Fibroblast of skin of left biceps (primary cell): Measurements from ENCODE around the gene PACS2.

Source experiments
- DNase-seq, 2 experiments: peaks; one replicate each; pipeline ENCODE4 v3.0.0-alpha.2; 2013; ENCODE audit warnings: low read depth in 2 of 2

The PACS2 gene

DNA sequence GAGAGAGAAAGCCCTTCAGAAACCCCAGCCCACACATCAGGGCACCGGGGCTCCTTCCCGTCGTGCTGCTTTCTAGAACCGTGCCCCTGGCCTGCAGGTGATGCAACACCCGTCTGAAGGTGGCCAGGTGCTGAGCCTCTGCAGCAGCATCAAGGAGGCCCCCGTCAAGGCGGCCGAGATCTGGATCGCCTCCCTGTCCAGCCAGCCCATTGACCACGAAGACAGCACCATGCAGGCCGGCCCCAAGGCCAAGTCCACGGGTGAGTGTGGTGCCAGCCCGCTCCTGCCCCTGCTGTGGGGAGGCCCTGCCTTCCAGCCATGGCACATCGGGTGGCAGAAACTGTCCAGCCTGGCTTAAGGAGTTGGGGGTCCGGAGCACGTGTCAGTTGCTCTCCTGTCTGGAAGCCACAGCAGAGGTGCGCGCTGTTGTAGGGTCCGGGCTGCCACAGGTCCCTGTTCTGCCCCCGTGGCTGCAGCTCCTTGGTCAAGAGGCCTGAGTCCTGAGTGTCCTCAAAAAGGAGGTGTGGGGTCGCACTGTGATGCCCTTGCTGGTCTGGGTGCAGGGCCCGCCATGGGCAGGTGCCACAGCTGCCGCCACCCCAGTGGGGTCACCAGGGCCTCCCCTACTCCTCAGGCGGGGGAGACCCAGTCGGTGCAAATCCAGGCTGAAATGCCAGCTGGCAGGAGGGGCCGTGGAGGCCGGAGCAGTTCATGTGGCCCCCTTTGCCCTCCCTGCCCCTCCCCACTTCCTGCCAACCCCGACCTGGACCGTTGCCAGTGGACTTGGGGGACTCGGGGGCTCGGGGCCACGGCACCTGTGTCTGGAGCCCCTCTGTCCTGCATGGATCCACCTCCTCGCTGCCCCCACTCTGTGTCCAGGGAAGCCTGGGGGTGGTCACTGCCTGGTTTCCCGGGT lies 52.8 kb downstream of the PACS2 start:
- DNase-seq, result no peak

DNA sequence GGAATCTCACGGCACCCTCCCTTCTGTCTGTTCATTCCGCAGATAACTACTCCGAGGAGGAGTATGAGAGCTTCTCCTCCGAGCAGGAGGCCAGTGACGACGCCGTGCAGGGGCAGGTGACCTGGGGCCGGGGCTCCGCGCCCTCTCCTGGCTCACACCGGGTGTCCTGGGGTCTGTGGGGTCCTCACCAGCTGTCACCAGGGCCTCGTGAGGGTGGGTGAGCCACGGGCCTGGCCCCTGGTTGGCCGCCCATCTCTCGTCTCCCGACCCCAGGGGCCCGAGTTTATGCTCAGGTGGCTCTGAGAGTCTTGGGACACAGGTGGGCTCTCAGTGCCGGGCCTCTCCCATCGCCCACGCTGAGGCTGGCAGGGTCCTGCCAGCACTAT lies 53.5 kb downstream of the PACS2 start:
- DNase-seq, result no peak

DNA sequence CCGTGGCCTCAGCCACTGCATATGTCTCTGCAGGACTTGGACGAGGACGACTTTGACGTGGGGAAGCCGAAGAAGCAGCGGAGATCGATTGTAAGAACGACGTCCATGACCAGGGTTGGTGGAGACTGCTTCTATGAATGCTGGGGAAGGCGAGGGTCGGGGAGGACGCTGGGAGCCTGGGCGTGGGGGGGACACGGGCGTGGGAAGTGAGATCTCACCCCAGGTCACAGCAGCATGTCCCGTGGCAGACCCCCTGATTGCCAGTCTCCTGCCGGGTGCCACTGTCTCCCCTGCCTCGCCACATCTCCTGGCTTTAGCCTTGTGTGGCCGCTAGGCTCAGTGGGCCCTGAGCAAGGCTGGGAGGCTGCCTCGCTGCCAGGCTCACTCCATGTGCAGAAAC lies 53.9 kb downstream of the PACS2 start:
- no peak for DNase-seq

GRCh38 chr14:105368910-105369652 lies 54.5 kb downstream of the PACS2 start:
- no peak for DNase-seq

- no peak for DNase-seq
Measured at GRCh38 chr14:105369653-105370040, 55.1 kb downstream of the PACS2 start.

DNA sequence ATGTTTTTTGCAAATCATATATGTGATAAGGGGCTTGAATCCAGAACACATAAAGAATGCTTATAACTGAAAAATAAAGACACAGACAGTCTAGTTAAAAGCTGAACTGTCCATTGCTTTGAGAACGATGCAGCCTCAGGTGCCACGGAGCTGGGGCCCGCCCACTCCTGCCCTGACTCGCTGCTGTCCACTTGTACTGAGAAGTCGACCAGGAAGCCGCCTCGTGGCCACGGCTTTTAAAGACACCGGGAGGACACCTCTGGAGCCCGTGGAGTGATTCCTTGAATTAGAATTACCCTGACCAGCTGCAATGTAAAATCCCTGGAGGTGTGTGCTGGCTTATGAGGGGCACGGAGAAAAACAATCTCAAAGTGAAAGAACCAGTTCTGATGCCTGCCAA lies 59.8 kb downstream of the PACS2 start:
- DNase-seq, result no peak

GRCh38 chr14:105375635-105376057 lies 61.1 kb downstream of the PACS2 start:
- DNase-seq, result no peak

DNA sequence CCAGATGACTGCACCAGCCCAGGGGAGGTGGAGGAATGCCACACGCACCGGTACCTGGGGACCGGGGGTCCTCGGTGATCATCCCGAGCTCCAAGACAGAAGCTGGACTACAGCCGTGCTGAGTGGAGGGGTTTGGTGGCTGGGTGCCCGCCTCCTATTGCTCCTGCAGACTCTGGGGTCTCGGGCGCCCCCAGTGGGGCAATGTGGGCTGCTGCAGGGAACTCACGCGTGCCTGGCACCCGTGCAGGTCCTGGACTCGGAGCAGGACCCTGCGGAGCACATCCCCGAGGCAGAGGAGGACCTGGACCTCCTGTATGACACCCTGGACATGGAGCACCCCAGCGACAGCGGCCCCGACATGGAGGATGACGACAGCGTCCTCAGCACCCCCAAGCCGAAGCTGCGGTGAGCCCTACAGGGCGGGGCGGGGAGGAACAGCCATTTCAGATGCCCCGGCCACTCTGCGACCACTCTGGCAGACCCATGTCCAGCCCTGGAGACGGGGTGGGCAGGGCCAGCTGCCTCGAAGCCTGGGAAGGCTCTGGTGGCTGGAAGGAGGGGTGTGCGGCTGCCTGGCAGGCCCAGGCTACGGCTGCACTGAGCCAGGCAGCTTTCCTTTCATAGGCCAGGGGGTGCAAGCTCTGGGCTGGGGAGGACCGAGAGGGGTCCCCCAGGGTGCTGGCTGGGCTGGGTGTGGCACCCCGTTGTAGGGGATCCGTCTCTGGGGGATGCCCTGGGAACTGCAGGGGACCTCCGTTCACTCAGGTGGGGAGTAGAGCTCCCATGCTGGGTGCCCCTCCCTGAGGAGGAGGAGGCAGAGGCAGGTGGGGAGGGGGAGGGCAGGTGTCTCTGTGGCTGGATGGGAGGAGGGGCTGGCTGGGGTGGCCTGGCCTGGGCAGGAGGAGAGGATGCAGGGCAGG lies 62.2 kb downstream of the PACS2 start:
- DNase-seq, result no peak

- DNase-seq, result no peak
Measured at GRCh38 chr14:105377555-105378182, 63.1 kb downstream of the PACS2 start.

GRCh38 chr14:105378199-105378598 lies 63.7 kb downstream of the PACS2 start:
- no peak for DNase-seq

DNA sequence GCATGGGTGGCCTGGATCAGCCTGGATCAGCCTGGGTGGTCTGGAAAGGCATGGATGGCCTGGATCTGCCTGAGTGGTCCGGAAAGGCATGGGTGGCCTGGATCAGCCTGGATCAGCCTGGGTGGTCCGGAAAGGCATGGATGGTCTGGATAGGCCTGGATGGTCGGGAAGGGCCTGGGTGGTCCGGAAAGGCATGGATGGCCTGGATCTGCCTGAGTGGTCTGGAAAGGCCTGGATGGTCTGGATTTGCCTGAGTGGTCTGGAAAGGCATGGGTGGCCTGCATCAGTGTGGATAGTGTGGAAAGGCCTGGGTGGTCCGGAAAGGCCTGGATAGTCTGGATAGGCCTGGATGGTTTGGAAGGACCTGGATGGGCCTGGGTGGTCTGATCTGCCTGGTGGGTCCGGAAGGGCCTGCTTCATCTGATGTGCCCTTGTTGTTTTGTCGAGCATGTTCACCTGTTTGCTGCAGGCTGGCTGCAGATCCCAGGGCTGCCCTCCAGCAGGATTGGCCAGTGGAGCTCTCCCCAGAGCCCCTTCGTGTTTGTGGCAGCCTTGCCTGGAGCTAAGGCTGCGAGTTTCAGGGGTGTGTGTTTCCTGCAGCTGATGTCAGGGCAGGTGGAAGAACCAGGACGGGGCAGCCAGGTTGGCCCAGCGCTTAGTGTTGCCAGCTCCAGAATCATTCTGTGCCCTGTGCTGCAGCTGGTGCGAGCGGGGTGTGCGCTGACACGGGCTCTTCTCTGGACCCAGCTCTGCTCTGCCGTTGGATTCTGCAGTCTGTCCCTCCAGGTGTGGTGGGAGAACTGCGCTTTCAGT lies 64.5 kb downstream of the PACS2 start:
- no peak for DNase-seq

GRCh38 chr14:105379946-105380345 lies 65.4 kb downstream of the PACS2 start:
- no peak for DNase-seq

DNA sequence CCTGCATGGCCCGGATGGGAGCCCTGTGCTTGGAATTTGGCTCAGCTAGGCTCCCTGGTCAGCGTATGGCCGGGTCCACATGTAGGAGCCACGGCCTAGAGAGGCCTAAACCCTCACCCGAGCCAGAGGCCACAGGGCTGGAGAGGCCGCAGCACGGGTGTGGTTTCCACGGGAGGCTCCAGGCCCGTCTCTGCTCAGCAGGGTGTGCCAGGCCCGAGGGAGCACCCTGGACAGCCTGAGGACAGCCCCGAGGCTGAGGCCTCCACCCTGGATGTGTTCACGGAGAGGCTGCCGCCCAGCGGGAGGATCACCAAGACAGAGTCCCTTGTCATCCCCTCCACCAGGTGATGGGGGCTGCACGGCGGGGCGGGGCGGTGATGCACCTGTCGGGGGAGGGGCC lies 66.2 kb downstream of the PACS2 start:
- no peak for DNase-seq

DNA sequence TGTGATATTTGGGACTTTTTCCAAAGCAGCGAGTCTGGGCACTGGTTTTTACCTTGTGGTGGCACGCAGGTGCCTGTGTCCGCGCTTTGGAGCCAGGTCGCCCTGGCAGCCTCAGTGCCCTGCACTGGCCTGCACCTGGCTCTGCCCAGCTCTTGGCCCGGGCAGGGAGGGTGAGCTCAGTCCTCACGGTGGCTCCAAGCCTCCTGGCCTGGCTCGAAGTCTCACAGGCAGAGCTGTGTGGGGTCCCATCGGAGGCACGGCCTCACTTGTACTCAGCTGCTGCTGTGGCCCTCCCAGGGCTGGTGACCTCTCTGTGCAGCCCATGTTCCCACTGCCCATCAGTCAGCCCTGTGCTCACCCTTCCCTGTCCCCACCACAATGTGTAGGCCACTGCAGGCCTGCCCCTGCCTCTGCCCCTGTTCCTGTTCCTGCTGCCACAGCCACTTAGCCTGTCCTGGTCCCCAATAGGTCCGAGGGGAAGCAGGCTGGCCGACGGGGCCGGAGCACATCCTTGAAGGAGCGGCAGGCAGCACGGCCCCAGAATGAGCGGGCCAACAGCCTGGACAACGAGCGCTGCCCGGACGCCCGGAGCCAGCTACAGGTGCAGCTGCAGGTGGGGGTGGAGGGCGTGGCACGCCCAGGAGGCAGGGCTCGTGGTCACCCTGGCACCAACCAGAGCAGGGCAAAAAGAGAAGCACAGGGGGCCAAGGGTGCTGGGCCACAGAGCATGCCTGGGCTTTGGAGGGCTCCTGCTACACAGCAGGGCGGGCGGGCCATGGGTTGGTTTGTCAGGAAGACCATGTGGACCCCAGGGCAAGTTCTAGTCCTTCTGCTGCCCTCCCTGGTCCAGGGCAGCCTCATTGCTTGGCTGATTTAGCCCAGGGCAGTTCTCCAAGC lies 67.1 kb downstream of the PACS2 start:
- DNase-seq, result no peak

DNA sequence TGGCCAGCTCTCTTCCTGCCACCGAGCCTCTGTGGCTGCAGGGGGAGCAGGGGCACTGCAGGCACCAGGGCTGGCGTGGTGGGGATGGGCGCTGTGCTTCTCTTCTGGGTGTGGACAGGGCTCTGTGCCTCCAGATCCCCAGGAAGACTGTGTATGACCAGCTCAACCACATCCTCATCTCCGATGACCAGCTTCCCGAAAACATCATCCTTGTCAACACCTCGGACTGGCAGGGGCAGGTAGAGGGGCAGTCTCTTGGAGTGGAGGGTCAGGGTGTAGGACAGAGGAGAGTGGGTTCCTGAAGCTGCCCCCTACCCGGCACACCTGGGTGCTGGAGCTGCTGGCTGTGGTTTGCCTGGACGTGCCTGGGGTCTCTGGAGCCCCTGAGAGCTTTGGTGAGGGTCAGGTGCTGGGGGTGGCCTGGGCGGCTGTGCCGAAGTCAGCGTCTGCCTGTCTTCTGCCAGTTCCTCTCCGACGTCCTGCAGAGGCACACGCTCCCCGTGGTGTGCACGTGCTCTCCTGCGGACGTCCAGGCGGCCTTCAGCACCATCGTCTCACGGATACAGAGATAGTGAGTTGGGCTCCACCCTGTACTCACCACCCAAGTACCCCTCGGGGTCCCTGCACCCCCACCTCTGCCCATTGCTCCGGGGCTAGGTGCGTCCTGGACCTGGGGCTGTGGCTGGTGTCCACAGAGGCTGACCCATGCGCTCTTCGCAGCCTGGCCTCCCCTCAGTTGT lies 68.0 kb downstream of the PACS2 start:
- DNase-seq, result no peak

DNA sequence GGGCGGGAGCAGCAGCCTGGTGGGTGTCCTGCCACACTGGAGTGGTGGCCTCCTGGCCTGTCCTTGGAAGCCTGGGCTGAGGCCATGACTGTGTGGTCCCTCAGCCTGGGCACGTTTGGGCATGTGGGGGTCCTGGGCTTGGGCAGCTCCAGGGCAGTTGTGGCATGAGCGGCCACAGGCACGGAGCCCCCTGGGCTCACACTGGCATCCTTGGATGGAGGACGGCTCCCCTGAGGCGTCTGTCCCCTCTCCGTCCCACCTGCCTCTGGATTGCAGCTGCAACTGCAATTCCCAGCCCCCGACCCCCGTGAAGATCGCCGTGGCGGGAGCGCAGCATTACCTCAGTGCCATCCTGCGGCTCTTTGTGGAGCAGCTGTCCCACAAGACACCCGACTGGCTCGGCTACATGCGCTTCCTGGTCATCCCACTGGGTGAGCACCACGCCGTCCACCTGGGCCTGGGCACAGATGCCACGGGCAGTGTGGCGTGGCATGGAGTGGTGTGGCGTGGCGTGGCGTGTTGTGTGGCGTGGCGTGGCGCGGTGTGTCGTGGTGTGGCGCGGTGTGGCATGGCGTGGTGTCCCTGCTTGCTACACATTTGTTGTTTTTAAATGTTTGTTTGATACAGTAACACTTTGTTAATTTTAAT lies 68.7 kb downstream of the PACS2 start:
- DNase-seq, result no peak

- DNase-seq, result no peak
Measured at GRCh38 chr14:105384041-105384557, 69.6 kb downstream of the PACS2 start.
